Endothelial cell (in vitro differentiated cells): ENCODE measurements around the gene RUNX3. TPM values are rescaled to one million over a fixed set of nuclear protein-coding genes. Genes with fewer than 3 reads are reported as not detected.

Experiments used
- DNase-seq: peaks from one replicate; pipeline ENCODE4 v3.0.0; 2021; ENCODE audit warnings: low spot score
- H3K27ac Mint-ChIP-seq: one replicate; pipeline ENCODE4 v1.8.0; 2021; ENCODE audit warnings: mixed read lengths, inconsistent platforms; ENCODE audit not compliant: unreplicated experiment
- H3K27me3 Mint-ChIP-seq: one replicate; pipeline ENCODE4 v1.8.0; 2021; ENCODE audit warnings: mild to moderate bottlenecking, moderate library complexity, mixed read lengths, inconsistent platforms; ENCODE audit not compliant: unreplicated experiment
- H3K36me3 Mint-ChIP-seq: one replicate; pipeline ENCODE4 v1.8.0; 2021; ENCODE audit warnings: mild to moderate bottlenecking, low read depth, mixed read lengths, inconsistent platforms; ENCODE audit not compliant: unreplicated experiment
- H3K4me1 Mint-ChIP-seq: one replicate; pipeline ENCODE4 v1.8.0; 2021; ENCODE audit warnings: mild to moderate bottlenecking, mixed read lengths, inconsistent platforms; ENCODE audit not compliant: unreplicated experiment
- H3K4me3 Mint-ChIP-seq: one replicate; pipeline ENCODE4 v1.8.0; 2021; ENCODE audit warnings: mild to moderate bottlenecking, mixed read lengths, inconsistent platforms; ENCODE audit not compliant: unreplicated experiment
- H3K9me3 Mint-ChIP-seq: one replicate; pipeline ENCODE4 v1.8.0; 2021; ENCODE audit warnings: mixed read lengths, inconsistent platforms; ENCODE audit not compliant: unreplicated experiment
- total RNA-seq: library from RNA; stranded (reverse); fragmentation: NEBNext Ultra II Directional; extraction: Animal tissue kit (Norgen Biotek cat#: 25700); gene quantifications from one replicate; pipeline ENCODE4 v1.2.1, GENCODE V29; 2021; ENCODE audit not compliant: unreplicated experiment
- TF ChIP-seq, protein P1 (sequence below): fragments of 200-600 bp; sonication (generic); IDR thresholded peaks from one replicate; pipeline ENCODE4 v1.5.0; 2021; ENCODE audit warnings: antibody characterized with exemption; ENCODE audit not compliant: unreplicated experiment

Gene RUNX3
- total RNA-seq, 1 donor from 2014 or later: 1.8 TPM

DNA sequence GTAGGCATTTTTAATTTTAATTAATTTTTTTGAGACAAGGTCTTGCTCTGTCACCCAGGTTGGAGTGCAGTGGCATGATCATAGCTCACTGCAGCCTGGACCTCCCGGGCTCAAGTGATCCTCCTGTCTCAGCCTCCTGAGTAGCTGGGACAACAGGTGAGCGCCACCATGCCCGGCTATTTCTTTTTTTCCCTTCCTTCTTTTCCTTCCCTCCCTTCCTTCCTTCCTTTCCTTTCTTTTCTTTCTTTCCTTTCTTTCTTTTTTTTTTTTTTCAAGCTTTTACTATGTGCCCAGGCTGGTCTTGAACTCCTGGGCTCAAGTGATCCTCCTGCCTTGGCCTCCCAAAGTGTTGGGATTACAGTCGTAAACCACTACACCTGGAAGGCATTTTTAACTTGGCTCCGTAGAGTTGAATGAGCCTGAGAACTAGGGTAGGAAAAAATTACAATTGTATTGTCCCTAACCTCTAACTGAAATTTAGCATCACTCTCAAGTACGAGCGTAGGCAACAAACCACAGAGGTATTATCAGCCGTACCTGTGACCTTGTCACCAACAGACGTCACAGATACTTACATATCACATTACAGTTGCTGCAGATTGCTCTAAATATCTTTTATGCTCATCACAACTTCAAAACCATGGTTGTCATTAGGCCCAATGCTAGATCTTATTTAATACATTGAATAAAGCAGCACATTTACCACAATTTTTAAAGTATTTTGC lies 8.0 kb downstream of the RUNX3 start:
- Mint-ChIP-seq H3K27me3 (peaks cover 2% of the 10 kb centered on the region), H3K4me1 (peaks cover 13% of the 10 kb centered on the region), H3K4me3 (no peak overlapping the region), H3K9me3 (no peaks in the 10 kb centered on the region), H3K27ac (no peak overlapping the region), H3K36me3 (no peaks in the 10 kb centered on the region)
- DNase-seq: no peak
- TF ChIP-seq, protein P1, sequence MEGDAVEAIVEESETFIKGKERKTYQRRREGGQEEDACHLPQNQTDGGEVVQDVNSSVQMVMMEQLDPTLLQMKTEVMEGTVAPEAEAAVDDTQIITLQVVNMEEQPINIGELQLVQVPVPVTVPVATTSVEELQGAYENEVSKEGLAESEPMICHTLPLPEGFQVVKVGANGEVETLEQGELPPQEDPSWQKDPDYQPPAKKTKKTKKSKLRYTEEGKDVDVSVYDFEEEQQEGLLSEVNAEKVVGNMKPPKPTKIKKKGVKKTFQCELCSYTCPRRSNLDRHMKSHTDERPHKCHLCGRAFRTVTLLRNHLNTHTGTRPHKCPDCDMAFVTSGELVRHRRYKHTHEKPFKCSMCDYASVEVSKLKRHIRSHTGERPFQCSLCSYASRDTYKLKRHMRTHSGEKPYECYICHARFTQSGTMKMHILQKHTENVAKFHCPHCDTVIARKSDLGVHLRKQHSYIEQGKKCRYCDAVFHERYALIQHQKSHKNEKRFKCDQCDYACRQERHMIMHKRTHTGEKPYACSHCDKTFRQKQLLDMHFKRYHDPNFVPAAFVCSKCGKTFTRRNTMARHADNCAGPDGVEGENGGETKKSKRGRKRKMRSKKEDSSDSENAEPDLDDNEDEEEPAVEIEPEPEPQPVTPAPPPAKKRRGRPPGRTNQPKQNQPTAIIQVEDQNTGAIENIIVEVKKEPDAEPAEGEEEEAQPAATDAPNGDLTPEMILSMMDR: no peak

DNA sequence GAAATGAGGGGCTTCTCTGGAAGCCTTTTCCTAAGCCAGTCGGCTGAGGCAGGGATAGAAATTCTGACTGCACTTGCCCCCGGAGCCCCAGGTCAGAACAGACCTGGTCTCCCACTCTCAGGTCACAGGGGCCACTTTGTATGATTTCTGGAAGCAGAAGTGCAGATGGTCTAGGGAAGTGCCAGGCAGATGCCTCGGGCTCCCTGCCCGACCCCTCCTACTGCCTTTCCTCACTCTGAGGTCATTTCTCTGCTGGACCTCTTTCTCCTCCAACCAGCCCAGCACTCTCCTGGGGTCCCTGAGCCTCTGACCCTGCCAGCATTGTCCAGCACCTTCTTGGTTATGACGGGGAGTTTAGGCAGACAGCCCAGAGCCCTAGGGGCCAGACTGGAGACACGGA lies 8.7 kb downstream of the RUNX3 start:
- Mint-ChIP-seq H3K27me3 (peaks cover 3% of the 10 kb centered on the region), H3K36me3 (no peaks in the 10 kb centered on the region), H3K4me1 (peaks cover 11% of the 10 kb centered on the region), H3K4me3 (no peak overlapping the region), H3K27ac (no peak overlapping the region), H3K9me3 (no peaks in the 10 kb centered on the region)
- TF ChIP-seq, protein P1: no peak
- no peak for DNase-seq

DNA sequence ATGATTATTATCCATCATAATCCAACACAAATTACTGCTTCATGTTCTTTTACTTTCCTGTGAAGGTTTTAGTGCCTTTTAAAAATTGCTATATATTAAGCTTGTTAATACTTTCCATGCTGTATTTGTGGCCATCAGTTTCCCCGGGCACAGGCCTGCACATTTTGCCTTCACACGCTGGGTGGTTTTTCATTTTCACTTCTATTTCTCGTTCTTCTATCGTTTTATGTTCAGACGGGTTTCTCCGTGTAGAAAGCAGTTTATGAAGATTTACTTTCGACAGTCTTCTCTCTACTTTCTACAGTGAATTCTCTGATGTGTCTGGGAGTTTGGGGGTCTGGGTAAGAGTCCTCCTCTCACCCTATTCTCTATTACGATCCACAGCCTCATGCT lies 9.5 kb downstream of the RUNX3 start:
- Mint-ChIP-seq H3K9me3 (no peaks in the 10 kb centered on the region), H3K27ac (no peak overlapping the region), H3K4me1 (peaks cover 9% of the 10 kb centered on the region), H3K27me3 (peaks cover 2% of the 10 kb centered on the region), H3K36me3 (no peaks in the 10 kb centered on the region), H3K4me3 (no peak overlapping the region)
- DNase-seq: no peak
- TF ChIP-seq, protein P1: no peak

DNA sequence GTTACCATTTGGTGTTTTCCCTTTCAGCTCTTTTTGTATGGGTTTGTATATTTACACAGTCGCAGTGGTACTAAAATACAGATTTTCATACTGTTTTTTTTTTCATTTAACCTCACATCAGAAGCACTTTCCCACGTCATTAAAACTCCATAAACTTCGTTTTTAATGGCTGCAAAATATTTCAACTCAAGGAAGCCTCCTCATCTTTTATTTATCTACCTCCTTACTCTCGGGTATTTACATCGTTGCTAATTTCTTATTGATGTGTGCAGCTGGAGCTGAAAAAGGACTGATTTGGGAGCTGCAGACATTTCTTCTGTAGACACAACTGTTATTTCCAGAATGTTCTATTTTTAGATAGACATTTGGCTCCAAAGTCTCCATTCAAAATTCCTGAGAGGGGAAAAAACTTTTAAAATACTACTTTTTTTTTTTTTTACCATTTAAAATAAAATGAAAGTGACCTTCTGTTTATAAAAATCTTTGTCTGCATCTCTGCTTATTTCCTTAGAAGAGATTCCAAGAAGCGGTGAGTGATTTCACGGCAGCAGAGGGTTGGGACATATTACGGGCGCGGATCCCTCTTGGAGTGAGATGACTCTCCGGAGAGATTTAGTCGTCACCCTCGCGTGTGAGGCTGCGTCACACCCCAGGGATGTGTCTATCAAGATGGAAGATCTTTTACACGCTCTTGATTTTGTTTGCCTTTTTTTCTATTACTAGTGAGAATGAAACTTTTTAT lies 10.1 kb downstream of the RUNX3 start:
- H3K27me3 Mint-ChIP-seq: peaks cover 2% of the 10 kb centered on the region
- H3K9me3 Mint-ChIP-seq: no peaks in the 10 kb centered on the region
- H3K36me3 Mint-ChIP-seq: no peaks in the 10 kb centered on the region
- H3K4me3 Mint-ChIP-seq: no peak overlapping the region
- H3K4me1 Mint-ChIP-seq: peaks cover 14% of the 10 kb centered on the region
- TF ChIP-seq, protein P1: no peak
- no peak overlapping the region for H3K27ac Mint-ChIP-seq
- DNase-seq: no peak
